Stomach (tissue), 4 donors: ENCODE data around the gene GULP1.

Experiments
- EP300 ChIP-seq: sonication (generic); formaldehyde crosslinking; IDR thresholded peaks from one replicate; pipeline ENCODE4 v1.6.1; 2017; ENCODE audit warnings: antibody characterized with exemption
- POLR2A ChIP-seq, 4 donors: fragments of 450-650 bp; IDR thresholded peaks; one replicate each; pipeline ENCODE4 v1.6.1; 2016; ENCODE audit warnings: antibody characterized with exemption in 4 of 4, control low read depth in 2 of 4, mild to moderate bottlenecking in 1 of 4, moderate library complexity in 1 of 4
- POLR2AphosphoS5 ChIP-seq, 3 donors: sonication (generic); formaldehyde crosslinking; IDR thresholded peaks; one replicate each; pipeline ENCODE4 v1.6.1; 2016; ENCODE audit warnings: antibody characterized with exemption in 3 of 3
- TF ChIP-seq, protein P1 (sequence below), 7 experiments: fragments of 450-650 bp in 4 of 7; fragments of 200-600 bp in 3 of 7; sonication (generic) in 3 of 7; IDR thresholded peaks; one replicate each; pipeline ENCODE4 v1.5.1; 2016 to 2019; ENCODE audit warnings: antibody characterized with exemption in 7 of 7, control low read depth in 2 of 7, mild to moderate bottlenecking in 1 of 7

DNA sequence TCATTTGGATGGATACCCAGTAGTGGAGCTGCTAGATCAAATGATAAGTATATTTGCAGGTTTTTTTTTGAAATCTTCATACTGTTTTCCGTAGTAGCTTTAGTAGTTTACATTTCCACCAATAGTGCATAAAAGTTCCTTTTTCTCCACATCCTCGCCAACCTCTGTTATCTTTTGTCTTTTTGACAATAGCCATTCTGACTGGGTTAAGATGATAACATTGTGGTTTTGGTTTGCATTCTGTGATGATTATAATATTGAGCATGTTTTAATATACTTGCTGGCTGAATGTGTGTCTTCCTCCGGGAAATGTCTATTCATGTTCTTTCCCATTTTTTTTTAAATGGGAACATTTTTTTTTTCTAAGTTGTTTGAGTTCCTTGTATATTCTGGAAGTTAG, 260.0 kb downstream of the GULP1 start:
- TF ChIP-seq POLR2A (IDR thresholded peaks at IDR 0.05) (no peak), EP300 (no peak), POLR2AphosphoS5 (IDR thresholded peaks at IDR 0.05) (no peak)
- TF ChIP-seq, protein P1, sequence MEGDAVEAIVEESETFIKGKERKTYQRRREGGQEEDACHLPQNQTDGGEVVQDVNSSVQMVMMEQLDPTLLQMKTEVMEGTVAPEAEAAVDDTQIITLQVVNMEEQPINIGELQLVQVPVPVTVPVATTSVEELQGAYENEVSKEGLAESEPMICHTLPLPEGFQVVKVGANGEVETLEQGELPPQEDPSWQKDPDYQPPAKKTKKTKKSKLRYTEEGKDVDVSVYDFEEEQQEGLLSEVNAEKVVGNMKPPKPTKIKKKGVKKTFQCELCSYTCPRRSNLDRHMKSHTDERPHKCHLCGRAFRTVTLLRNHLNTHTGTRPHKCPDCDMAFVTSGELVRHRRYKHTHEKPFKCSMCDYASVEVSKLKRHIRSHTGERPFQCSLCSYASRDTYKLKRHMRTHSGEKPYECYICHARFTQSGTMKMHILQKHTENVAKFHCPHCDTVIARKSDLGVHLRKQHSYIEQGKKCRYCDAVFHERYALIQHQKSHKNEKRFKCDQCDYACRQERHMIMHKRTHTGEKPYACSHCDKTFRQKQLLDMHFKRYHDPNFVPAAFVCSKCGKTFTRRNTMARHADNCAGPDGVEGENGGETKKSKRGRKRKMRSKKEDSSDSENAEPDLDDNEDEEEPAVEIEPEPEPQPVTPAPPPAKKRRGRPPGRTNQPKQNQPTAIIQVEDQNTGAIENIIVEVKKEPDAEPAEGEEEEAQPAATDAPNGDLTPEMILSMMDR (IDR thresholded peaks at IDR 0.05), result no peak
